Panc1 (cell line): ENCODE data around the gene GTF2A1L. TPM values are rescaled to one million over a fixed set of nuclear protein-coding genes. Genes with fewer than 3 reads are reported as not detected.
A peak's percentile ranks its signal among the peaks of the same experiment; 100 is the strongest.

Experiments
- ATAC-seq: fragments of 200-7000 bp; cut with Tn5 transposase; 2 replicates; pipeline ENCODE4 v1.9.1; 2020; ENCODE audit warnings: mild to moderate bottlenecking, moderate library complexity
- Bru-seq: library from RNA; stranded (reverse); fragments of 400-500 nt; gene quantifications from one replicate; lab custom pipeline; 2021; lab: Mats Ljungman, UMichigan
- BruChase-seq, 2 experiments: library from RNA; stranded (reverse); fragments of 400-500 nt; gene quantifications; one replicate each; lab custom pipeline; 2021; lab: Mats Ljungman, UMichigan
- BruUV-seq: library from RNA; stranded (reverse); fragments of 400-500 nt; replicated peaks from 2 replicates; lab custom pipeline; 2021; lab: Mats Ljungman, UMichigan
- CTCF ChIA-PET: fragments of 300-600 bp; sonication (Branson Sonifier 250); formaldehyde crosslinking; loops from one replicate; lab custom pipeline; 2022; ENCODE audit warnings: antibody characterized with exemption; lab: Charles Lee
- POLR2A ChIA-PET: fragments of 300-600 bp; sonication (Branson Sonifier 250); formaldehyde crosslinking; loops from one replicate; lab custom pipeline; 2022; ENCODE audit warnings: antibody characterized with exemption; lab: Charles Lee
- DNase-seq: peaks from one replicate; pipeline ENCODE4 v3.0.0-alpha.2; 2010; ENCODE audit warnings: low read depth, low spot score
- H3K27ac ChIP-seq: 2 replicates; pipeline ENCODE4 v1.5.1; 2011; ENCODE audit warnings: mild to moderate bottlenecking, low read length, inconsistent platforms
- H3K27me3 ChIP-seq: fragments of 200-500 bp; sonication (Bioruptor generic); 2 replicates; pipeline ENCODE4 v1.6.0; 2014; ENCODE audit warnings: low read length, inconsistent platforms; ENCODE audit not compliant: control insufficient read depth, insufficient read depth
- H3K36me3 ChIP-seq: fragments of 200-500 bp; sonication (Bioruptor generic); 2 replicates; pipeline ENCODE4 v1.5.1; 2014; ENCODE audit warnings: inconsistent platforms, mild to moderate bottlenecking, low read length, moderate library complexity; ENCODE audit not compliant: control insufficient read depth, insufficient read depth
- H3K4me1 ChIP-seq: 2 replicates; pipeline ENCODE4 v1.5.1; 2011; ENCODE audit warnings: inconsistent platforms, mild to moderate bottlenecking, low read length, moderate library complexity; ENCODE audit not compliant: control insufficient read depth, insufficient read depth
- H3K4me3 ChIP-seq, 2 experiments: 2 replicates each; pipeline ENCODE4 v1.5.1; 2011 to 2012; ENCODE audit warnings: low read depth in 2 of 2, low read length in 2 of 2, mild to moderate bottlenecking in 2 of 2, inconsistent platforms in 1 of 2, moderate library complexity in 1 of 2
- H3K9me3 ChIP-seq: fragments of 200-500 bp; sonication (Bioruptor generic); 2 replicates; pipeline ENCODE4 v1.5.1; 2014; ENCODE audit warnings: low read depth, mild to moderate bottlenecking, inconsistent platforms, low read length, moderate library complexity; ENCODE audit not compliant: control insufficient read depth, insufficient read depth
- POLR2AphosphoS5 ChIP-seq: IDR thresholded peaks from 2 replicates; pipeline ENCODE4 v1.6.1; 2012; ENCODE audit warnings: mild to moderate bottlenecking, low read depth, low read length, moderate library complexity
- SIN3A ChIP-seq: IDR thresholded peaks from 2 replicates; pipeline ENCODE4 v1.6.1; 2012; ENCODE audit warnings: low read depth, mild to moderate bottlenecking, low read length, moderate library complexity, borderline replicate concordance; ENCODE audit not compliant: insufficient read depth
- TCF7L2 ChIP-seq: IDR thresholded peaks from 2 replicates; pipeline ENCODE4 v1.6.1; 2011; ENCODE audit warnings: mild to moderate bottlenecking, low read depth, low read length, inconsistent platforms
- in situ Hi-C: cut with HindIII; loops from 2 replicates; pipeline ENCODE4 v1.10.0; 2016; ENCODE audit warnings: low sequenced_read_pairs, low pct_unique_long_range_greater_than_20kb
- intact Hi-C: fragments of 100-400 bp; cut with micrococcal nuclease; formaldehyde crosslinking; loops from one replicate; pipeline ENCODE4 v1.10.0; 2022; ENCODE audit not compliant: unreplicated experiment
- long read RNA-seq: library from polyadenylated mRNA; unstranded; transcript quantifications from one replicate; pipeline ENCODE4 v2.0.0, GENCODE V29; 2021; ENCODE audit not compliant: unreplicated experiment
- polyA plus RNA-seq: library from polyadenylated mRNA; unstranded; fragments of >200 nt; gene quantifications from one replicate; pipeline ENCODE4 v1.2.1, GENCODE V29; 2012; ENCODE audit warnings: missing spikeins; ENCODE audit not compliant: insufficient read length
- total RNA-seq: library from RNA; stranded (reverse); gene quantifications from one replicate; pipeline ENCODE4 v1.2.1, GENCODE V29; 2021; ENCODE audit not compliant: unreplicated experiment
- TF ChIP-seq, protein P1 (sequence below): fragments of 450-650 bp; IDR thresholded peaks from 2 replicates; pipeline ENCODE4 v1.5.1; 2017; ENCODE audit warnings: mild to moderate bottlenecking
- TF ChIP-seq, protein P2 (sequence below), 2 experiments: IDR thresholded peaks; 2 replicates each; pipeline ENCODE4 v1.6.1; 2011 to 2012; ENCODE audit warnings: low read depth in 2 of 2, control low read depth in 1 of 2, low read length in 1 of 2, mild to moderate bottlenecking in 1 of 2, moderate library complexity in 1 of 2; ENCODE audit not compliant: insufficient read depth in 1 of 2

GTF2A1L gene, protein sequence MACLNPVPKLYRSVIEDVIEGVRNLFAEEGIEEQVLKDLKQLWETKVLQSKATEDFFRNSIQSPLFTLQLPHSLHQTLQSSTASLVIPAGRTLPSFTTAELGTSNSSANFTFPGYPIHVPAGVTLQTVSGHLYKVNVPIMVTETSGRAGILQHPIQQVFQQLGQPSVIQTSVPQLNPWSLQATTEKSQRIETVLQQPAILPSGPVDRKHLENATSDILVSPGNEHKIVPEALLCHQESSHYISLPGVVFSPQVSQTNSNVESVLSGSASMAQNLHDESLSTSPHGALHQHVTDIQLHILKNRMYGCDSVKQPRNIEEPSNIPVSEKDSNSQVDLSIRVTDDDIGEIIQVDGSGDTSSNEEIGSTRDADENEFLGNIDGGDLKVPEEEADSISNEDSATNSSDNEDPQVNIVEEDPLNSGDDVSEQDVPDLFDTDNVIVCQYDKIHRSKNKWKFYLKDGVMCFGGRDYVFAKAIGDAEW
- not detected for total RNA-seq
- polyA plus RNA-seq: not detected
- Bru-seq, nascent RNA: not detected
- BruChase-seq, experiment 1, labeled RNA remaining after a 2-hour chase: not detected
- percentile 33 among the genes with signal in this experiment for BruChase-seq, experiment 2, labeled RNA remaining after a 6-hour chase
- long read RNA-seq: 0 reads

DNA sequence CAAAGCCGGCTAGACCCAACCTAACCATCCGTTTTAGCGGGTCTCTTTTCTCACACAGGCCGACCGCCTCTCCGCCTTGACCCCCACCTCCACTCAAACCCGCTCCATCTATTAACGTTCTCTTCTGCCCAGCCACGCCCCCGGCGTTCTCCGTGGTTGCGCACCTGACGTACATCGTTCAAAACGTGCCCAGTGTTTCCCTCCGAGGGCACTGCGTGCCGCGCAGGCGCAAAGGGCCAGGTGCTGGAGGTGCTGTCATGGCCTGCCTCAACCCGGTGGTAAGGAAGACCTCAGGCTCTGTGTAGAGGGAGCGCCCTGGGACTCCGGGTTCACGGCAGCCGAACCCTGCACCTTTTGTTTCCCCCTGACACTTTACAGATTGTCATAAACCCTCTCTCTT lies at the start of gene GTF2A1L:
GTF2A1L (plus strand) TSS at position 239 of the 400 bp plus-strand sequence; CDS start at position 258, 19 bp downstream.
- CTCF ChIA-PET: no interaction called here

DNA sequence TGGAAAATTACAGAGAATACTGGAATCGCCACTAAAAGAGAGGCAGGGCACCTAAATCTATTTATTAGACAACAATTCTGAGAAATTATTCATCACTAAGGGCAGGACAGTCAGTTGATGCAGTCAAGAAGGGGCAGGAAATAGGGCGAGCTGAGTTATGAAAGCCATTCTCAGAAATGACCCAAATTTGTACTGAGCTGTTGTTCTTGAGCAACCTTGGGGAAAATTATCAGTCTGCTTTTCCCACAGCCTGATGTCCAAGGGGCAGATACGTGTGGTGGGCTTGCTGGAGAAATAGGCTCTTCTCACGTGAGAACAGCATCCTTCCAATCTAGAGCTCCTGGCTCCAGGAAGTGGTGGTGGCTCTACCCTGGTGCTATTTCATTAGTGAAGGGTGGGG lies 49.1 kb upstream of the GTF2A1L start:
- Histone ChIP-seq H3K4me1 (no peaks in the 10 kb centered on the region), H3K4me3 (no peak overlapping the region), H3K9me3 (no peaks in the 10 kb centered on the region), H3K27me3 (0 out of 2 replicates have a peak, but pooled peaks cover 2% of the 10 kb centered on the region), H3K36me3 (no peaks in the 10 kb centered on the region), H3K27ac (no peak overlapping the region)
- TF ChIP-seq, protein P1, sequence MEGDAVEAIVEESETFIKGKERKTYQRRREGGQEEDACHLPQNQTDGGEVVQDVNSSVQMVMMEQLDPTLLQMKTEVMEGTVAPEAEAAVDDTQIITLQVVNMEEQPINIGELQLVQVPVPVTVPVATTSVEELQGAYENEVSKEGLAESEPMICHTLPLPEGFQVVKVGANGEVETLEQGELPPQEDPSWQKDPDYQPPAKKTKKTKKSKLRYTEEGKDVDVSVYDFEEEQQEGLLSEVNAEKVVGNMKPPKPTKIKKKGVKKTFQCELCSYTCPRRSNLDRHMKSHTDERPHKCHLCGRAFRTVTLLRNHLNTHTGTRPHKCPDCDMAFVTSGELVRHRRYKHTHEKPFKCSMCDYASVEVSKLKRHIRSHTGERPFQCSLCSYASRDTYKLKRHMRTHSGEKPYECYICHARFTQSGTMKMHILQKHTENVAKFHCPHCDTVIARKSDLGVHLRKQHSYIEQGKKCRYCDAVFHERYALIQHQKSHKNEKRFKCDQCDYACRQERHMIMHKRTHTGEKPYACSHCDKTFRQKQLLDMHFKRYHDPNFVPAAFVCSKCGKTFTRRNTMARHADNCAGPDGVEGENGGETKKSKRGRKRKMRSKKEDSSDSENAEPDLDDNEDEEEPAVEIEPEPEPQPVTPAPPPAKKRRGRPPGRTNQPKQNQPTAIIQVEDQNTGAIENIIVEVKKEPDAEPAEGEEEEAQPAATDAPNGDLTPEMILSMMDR: no peak
- TF ChIP-seq POLR2AphosphoS5: no peak
- POLR2A ChIA-PET: no interaction called here
- DNase-seq (no peak), ATAC-seq (no peak)
- CTCF ChIA-PET: no interaction called here
- intact Hi-C loops (no loop called here), in situ Hi-C loops (no loop called here)
- BruUV-seq: no TSS peak

More for the DNA sequence above, at the start of gene GTF2A1L:
- H3K4me1 ChIP-seq: no peaks in the 10 kb centered on the region
- peaks cover 12% of the 10 kb centered on the region for H3K27me3 ChIP-seq
- no peak for DNase-seq
- no peak within 1 kb of the TSS for H3K4me3 ChIP-seq
- no TSS peak for BruUV-seq
- in situ Hi-C loops: no loop called here
- no peak within 1 kb of the TSS for H3K27ac ChIP-seq
- POLR2A ChIA-PET: no interaction called here
- ATAC-seq: no peak
- no peaks in the 10 kb centered on the region for H3K36me3 ChIP-seq
- intact Hi-C loops: no loop called here
- H3K9me3 ChIP-seq: no peaks in the 10 kb centered on the region
- TF ChIP-seq, protein P2, sequence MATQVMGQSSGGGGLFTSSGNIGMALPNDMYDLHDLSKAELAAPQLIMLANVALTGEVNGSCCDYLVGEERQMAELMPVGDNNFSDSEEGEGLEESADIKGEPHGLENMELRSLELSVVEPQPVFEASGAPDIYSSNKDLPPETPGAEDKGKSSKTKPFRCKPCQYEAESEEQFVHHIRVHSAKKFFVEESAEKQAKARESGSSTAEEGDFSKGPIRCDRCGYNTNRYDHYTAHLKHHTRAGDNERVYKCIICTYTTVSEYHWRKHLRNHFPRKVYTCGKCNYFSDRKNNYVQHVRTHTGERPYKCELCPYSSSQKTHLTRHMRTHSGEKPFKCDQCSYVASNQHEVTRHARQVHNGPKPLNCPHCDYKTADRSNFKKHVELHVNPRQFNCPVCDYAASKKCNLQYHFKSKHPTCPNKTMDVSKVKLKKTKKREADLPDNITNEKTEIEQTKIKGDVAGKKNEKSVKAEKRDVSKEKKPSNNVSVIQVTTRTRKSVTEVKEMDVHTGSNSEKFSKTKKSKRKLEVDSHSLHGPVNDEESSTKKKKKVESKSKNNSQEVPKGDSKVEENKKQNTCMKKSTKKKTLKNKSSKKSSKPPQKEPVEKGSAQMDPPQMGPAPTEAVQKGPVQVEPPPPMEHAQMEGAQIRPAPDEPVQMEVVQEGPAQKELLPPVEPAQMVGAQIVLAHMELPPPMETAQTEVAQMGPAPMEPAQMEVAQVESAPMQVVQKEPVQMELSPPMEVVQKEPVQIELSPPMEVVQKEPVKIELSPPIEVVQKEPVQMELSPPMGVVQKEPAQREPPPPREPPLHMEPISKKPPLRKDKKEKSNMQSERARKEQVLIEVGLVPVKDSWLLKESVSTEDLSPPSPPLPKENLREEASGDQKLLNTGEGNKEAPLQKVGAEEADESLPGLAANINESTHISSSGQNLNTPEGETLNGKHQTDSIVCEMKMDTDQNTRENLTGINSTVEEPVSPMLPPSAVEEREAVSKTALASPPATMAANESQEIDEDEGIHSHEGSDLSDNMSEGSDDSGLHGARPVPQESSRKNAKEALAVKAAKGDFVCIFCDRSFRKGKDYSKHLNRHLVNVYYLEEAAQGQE (IDR thresholded peaks at IDR 0.05; ENCODE audit: insufficient read depth in 1 of 2, low read depth in 2 of 2, low read length in 1 of 2): no peak
- TF ChIP-seq, protein P1: no peak
- TF ChIP-seq TCF7L2: no peak
- TF ChIP-seq POLR2AphosphoS5: no peak
- TF ChIP-seq SIN3A: no peak
